ENCODE results near the gene ZSCAN20.

The ZSCAN20 gene

DNA sequence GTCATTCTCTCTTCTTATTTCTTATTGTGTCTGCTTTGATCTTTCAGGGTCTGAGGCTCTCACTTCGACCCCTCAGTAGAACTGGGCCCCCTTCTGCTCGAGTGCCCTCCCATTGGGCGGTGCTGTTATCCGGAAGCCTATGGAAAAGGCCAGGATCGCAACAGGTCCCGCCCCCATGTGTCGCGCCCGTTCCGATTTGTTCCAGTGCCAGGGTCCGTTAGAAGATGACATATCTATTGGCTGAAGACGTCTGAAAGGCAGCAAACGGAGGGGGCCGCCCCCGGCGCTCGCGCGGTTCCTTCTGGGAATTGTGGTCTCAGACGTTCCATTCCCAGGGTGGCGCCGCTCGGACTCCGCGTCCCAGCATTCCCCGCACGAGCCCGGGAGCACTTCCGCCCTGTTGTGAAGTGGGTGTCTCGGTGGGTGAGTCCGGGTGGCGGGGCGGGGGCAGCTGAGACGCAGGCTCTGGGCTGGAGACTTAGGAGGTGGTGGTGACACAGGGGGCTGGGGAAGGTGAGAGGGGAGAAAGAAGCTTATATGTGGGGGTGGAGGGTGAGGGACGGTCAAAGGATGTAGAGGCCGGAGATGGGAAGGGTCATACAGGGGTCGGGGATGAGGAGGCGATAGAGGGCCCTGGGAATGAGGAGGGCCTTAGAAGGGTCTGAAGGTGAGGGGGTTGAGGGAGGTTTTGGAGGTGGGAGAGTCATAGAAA, at the start of gene ZSCAN20:
Gene ZSCAN20 (plus strand): TSS at position 377 of the 712 bp plus-strand sequence. CDS start 6,644 bp downstream, outside the sequence.
- peak; percentile 87 for DNase-seq (ENCODE audit: low read depth)

DNA sequence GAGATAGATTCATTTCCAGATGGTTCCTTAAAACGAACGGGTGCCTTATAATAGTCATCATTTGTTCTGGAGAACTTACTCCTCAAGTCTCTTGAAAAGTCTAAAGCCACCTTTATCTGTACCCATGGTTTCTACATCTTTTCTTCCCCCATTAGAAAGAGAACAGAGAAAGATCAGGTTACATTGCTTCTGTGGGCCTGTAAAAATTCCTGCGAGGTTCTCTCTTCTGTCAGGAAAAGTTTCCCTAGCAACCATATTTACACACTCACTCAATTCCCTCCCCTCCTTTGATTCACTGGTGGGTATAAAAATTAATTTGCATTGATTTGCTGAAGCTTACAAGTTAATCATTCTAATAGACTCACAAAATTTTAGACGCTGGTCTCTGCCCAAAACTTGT, 48.2 kb upstream of the ZSCAN20 start:
- DNase-seq (ENCODE audit: low read depth), result no peak

DNA sequence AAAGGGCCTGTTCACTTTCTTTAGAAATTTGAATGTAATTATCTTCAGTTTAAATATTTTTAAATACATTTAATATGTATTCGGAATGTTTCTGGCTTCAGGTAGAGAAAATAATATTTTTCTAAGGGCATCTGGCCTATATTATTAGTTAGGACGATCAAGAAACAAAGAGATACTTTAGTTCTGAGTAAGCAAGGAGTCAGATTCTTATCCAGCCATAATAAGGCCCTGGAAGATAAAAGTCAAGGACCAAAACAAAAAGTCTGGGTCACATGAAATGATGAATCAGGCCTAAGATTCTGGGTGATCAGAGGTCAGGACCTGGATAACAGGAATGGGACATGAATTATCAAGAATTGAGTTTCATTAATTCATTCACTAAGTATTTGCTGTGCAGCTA, 47.8 kb upstream of the ZSCAN20 start:
- no peak for DNase-seq (ENCODE audit: low read depth)

DNA sequence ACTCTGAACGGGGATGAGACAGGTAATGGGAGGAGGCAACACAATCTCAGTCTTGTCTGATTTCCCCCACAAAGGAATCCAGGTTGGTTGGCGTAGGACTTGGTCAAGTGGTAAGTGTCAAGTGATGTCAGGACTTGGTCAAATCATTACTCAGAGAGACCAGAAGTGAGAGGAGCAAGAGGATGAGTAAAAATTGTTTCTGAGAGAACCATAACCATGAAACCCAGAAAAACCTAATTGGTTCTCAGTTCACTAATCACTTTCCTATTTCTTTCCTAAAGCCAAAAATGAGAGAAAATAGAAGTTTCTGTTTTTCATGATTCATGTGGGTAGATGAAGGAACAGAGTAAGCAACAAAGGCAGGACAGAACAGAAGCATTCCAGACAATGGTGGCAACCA, 46.5 kb upstream of the ZSCAN20 start:
- DNase-seq (ENCODE audit: low read depth), result no peak

DNA sequence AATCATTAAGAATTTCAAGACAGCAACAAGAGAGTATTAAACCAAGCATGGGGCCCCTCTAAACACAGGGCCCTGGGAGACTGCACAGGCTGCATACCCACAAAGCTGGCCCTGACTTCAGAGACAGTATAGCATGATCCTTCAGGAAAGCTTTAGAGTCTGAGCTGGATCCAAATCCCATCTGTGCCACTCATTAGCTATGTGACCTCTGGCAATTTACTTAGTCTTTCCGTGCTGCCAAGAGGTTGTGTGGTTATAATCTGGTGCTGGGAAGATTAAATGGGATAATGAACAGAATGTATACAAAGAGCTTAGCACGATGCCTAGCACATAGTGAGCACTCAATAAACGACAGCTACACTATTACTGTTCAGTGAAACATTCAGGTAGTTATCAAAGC, 45.5 kb upstream of the ZSCAN20 start:
- DNase-seq (ENCODE audit: low read depth), result no peak

DNA sequence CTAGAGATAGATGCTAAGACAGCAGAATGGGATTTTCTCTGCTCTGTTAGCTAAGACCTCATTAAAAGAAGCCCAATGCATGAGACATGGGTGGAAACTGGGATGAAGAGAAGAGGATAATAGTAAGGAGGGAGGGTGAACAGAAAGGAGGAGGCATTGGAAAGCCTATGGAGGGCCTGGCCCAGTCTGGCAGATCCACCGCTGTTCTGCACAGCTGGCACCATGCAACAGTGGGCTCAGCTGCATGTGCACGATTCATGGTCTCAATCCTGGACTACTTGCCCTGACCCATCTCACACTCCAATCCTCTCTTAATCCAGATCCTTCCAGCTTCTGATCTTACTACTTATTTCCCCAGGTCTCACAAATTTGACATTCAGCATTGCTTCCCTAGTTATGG, 43.8 kb upstream of the ZSCAN20 start:
- no peak for DNase-seq (ENCODE audit: low read depth)

DNA sequence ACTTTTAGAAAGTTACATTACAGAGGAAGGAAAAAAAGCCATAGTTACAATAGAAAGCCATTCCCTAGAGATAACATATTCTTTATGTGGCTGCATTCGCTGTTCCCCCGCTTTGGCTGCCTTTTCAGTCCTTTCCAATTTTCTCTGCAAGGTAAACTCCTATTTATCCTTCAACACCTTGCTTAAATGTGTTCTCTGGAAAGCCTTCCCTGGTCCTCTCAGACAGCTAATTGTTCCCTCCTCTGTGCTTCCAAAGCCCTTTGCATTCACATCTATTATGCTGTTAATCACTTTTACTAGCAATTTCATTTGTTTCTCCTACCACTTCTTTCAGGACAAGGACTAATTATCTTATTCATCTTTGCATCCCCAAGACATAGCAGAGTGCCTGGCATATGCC, 43.1 kb upstream of the ZSCAN20 start:
- DNase-seq (ENCODE audit: low read depth), result no peak

DNA sequence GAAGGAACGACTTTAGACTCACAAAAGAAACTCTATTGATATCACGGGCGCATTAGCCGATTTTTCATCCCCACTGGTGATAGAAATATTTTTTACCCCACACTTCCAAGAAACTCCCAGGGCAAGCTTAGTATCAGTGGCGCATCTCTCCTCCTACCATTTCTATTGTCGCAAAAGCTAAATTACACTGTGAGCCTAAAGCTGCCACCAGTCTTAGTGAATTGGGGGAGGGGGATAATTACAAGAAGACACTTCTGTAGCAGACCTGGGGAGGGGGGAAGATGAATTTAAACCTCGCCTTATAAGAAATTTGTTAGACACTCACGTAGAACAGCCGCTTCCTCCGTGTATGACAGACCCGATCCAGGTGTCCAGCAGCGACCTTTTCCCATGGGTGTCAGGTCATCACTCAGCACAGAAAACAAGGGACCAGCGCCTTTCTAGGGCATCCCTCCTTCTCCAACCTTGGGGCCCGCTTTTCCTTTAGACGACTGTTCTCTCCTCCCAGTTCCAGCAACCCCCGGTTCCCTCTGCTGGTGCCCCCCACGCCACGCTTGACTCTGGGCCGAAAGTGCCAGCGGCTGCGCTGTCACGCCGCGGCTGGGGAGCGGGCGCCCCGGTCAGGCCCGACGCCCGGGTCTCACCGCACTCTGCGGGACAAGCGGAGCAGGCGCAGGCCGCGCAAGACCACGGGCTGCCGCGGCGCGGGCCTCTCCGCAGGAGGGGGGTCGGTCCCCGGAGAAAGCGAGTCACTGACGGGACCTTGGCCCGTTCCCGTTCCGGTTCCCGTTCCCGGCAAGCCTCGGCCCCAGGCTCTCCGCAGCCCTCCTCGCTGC, 42.4 kb upstream of the ZSCAN20 start:
- DNase-seq (ENCODE audit: low read depth), result no peak

DNA sequence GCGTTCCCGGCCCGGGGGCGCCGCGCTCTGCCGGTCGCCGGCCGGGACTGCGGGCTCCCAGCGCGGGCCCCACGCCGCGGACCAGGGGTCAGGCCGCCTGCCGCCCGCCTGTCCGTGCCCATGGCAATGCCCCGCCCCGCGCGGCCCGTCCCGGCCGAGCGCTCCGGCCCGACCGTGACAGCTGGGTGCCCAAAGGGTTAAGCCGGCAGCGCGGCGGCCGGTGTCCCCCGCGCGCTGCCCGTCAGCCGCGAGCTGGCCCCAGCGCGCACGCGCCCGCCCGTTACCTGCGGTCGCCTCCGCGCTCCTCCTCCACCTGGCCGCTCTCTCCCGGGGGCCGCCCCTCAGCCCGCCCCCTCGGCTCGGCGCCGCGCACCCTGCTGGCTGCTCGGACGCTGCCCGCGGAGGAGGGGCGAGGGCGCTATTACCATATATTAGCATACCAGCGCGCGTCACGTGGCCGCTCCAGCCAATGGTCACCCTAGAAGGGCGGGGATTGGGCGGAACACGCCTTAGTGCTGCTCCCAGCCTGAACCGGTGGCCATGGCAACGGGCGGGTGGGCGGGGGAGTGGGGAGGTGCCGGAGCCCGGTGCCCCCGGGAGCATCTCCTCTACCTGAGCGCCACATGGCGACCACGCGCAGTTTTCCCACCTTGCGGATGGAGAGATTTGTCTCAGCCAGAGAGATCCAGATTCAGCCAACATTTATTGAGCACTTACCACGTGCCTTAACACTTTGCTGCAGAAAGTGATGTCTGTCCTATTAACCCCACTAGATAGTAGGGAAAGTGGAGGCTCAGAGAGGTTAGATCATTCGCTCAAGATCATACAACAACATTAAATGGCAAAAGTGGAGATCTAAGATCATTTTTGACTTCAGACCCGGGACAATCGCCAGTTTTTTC, 41.5 kb upstream of the ZSCAN20 start, which contains the start of gene PHC2:
Gene PHC2 (minus strand): TSS at position 404 of the 902 bp plus-strand sequence. CDS start 55,556 bp downstream, outside the sequence.
- DNase-seq (ENCODE audit: low read depth), result peak; percentile 91

DNA sequence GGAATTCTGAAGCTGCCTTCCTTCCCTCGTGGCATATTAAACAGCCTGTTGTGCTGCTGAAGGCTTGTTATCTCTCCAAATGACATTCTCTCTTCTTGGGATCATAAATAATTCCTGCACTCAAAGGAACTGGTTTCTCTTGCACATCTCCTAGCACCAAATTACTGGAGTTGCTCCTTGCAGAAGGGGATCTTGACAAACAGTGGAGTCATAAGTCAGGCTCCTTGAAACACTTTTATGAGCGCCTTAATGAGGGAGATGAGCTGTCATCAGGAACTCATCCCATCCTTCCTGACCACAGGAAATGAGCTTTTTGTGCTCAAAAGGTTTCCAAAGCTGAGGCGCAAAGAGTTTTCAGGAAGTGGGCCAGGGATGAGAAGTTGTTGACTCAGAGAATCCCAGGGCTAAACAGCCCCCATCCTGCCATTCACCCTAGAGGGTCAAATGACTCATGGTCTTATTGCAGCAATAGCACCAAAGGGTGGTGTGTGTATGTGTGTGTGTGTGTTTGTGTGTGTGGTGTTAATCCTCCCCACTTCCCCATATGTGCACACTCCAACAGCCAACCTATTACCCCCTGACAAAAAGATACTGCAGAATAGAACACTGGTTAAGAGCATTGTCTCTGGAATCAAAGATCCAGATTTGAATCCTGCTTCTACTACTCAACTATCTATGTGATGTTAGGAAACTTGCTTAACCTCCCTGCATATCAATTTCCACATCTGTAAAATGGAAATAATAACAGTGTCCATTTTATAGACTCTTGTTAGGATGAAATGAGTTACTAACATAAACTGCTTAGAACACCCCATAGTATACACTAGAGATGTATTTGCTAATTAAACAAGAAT, 38.7 kb upstream of the ZSCAN20 start:
- DNase-seq (ENCODE audit: low read depth), result no peak

DNA sequence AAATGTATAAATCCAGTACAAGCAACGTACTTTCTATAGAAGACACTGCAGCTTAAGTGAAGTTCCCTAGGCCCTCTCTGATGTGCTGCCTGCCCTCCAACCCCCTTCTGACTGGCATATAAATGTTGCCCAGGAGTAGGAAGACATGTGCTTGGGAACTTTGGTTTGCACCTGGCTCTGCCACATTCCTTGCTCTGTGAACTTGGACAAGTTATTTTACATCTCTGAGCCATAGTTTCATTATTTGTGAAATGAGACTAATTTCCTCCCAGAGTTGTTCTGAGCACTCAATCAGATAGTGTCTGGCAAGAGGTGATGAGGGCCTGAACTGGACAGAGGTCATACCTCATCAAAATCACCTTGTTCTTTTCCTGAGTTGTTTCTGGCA, 38.1 kb upstream of the ZSCAN20 start:
- no peak for DNase-seq (ENCODE audit: low read depth)

DNA sequence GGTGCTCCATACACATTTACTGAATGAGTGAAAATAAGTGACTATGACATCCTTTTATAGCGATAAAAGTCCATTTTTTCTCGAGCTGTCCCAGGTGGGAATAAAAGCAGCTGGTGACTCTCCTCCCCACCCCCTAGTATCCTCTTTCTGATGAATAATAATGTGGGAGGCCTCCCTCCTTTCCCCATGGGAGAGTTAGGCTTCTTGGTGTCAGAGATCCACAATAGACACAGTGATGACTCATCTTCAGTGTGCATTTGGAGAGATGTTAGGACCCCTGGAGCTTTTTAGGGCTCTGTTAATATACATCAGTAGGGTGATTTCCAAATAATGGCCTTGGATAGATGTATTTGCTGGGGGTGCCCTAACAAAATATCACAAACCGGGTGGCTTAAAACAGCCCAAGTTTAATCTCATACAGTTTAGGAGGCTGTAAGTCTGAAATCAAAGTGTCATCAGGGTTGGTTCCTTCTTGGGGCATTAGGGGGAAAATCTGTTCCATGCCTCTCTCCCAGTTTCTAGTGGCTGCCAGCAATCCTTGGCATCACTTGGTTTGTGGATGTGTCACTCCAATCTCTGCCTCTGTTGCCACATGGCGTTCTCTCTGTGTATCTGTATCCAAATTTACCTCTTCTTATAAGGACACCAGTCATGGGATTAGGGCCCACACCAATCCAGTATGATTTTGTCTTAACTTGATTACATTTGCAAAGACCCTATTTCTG, 37.2 kb upstream of the ZSCAN20 start:
- no peak for DNase-seq (ENCODE audit: low read depth)

DNA sequence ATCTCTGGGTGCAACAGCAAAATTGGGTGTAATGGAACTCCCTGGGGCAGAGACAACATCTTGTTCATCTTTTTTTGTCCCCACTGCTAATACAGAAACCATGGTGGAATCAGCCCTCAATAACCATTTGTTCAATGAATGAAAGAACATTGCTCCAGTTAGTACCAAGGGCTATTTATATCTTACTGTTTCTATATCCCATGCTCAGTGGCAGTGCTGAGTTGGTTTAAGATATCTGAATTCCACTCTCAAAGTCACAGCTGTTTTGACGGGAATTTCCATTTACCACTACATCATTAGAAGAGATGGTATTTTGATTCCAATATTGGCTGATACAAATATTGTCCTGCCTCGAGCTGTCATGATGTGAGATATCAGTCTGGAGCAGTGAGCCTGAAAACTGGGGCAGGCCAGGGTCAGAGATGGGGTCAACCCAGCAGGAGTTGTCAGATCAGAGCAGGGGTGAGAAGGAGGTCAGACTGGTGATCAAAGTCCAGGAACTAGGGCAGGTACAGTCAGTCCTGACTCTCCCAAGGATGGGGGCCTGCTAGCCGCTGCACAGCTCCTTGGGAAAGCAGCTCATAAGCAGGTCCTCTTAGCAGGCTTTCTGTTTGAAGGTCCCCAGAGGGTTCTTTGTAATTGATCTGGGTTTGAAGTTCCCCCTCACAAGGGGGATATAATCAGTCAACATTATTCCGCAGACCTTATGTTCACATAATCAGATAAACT, 35.7 kb upstream of the ZSCAN20 start:
- no peak for DNase-seq (ENCODE audit: low read depth)

DNA sequence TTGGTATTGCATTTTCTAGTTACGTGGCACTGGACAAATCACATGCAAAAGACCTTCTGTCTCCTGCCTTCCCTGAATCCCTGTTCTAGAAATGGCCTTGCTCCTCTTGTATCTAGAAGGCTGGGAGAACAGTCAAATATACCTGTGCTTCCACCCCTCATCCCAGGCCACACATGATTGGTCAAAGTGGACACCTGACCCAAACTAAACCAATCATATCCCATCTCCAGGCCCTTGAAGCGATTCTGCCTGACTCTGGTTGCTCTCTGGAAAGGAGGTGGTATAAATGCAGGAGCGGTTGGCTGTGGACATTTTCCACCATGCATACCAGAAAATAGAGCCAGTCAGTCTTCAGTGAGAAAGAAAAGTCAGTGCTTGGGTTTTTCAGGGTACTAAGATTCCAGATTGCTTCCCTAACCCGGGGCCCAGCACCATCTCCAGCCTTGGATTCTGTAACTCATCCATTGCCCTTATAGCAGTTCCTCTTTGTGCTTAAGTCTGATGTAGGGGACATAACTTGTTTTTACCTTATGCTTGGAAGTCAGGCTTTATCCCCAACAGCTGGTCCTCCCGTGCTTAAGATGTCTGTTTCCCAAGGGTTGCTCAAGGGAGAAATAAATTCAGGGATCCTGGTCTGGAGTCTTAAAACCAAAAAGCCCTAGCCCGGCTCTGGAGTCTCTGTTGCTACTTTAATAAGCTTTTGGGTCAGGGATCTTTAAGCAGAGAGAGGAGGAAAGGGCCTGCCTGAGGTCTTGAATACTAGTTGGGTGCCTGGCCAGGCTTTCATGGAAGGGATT, 33.9 kb upstream of the ZSCAN20 start:
- DNase-seq (ENCODE audit: low read depth), result no peak

DNA sequence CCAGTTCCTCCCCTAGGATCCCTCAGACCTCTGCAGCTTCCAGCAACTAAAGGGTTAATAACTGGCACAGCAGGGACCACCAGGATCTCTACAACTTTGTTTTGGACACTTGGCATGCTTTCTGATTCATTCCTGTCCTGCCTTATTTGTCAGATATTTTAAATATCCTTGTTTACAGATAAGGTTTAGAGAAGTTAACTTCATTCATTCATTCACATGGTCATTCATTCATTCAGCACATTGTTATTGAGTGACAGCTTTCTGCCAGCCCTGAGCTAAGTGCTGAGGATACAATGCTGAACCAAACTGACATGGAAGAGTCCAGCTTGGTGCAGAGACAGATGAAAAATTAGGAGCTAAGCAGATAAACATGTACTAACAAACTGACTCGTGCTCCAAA, 32.8 kb upstream of the ZSCAN20 start:
- no peak for DNase-seq (ENCODE audit: low read depth)

DNA sequence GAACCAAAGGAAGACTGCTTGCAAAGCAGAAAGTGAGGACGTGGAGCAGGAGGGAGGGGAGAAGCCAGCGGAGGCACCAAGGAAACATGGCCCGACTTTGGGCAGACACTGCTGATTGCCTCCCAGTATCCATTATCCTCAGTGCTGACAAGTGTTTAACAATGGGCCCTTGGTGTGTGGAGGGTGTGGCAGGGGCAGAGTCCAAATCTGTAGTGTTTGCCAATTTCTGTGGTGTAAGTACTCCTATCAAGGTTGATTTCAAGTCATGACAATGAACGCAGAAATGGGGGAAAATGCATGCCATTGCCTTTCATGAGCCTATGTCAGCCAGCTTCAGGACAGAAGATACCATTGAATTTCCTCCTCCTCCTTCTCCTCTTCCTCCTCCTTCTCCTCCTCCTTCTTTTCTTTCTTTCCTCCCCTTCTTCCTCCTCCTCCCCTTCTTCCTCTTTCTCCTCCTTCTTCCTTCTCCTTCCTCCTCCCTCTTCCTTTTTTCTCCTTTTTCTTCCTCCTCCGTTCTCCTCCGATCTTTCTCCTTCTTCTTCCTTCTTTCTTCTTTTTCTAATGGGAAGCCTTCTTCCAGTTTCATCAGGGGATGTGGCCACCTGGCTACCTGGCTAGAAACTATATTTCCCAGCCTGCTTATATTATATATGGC, 31.2 kb upstream of the ZSCAN20 start:
- no peak for DNase-seq (ENCODE audit: low read depth)

DNA sequence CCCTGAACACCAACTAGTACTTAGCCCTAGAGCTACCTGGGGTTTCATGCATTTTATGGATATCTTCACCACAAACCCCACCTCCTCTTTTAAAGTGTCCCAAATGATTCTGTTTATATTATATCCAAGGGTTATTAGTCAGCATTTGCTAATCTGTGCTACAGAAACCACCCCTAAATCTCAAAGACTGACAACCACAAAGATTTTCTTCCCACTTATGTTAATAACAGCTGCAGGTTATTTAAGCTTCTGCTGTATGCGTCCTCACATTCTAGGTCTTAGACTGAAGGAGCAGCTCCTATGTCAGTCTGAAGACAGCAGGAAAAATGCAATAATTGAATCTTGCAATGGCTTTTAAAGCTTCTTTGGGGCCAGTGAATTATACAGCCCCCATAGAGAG, 30.3 kb upstream of the ZSCAN20 start:
- no peak for DNase-seq (ENCODE audit: low read depth)

DNA sequence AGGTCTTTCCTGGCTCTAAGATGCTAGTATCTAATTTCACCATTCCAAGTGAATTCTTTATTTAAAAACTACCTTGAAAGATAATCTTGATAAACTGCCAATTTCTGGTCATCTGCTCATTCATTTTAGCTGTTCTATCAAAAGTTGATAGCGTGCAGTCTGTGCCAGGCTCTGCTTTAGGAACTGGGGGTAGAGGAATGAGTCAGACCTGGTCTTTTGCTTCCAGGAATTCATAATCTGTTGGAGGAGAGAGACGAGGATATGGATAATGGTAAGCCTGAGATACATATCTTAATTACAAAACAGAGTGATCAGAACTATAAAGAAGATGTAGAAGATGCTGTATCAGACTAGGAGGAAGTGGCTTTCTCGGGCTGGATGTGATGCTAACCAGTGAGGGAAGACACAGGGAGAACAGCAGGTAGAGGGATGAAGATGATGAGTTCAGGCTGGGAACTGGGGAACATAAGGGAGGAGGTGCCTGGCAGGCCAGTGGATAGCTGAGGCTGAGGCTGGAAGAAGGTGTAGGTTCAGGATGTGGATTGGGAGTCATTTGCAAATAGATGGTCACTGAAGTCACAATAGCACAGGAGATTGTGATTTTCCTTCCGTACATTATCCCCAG, 29.3 kb upstream of the ZSCAN20 start:
- DNase-seq (ENCODE audit: low read depth), result no peak
